Spleen (tissue), 13 donors: ENCODE results near the gene PSMC1. TPM values are rescaled to one million over a fixed set of nuclear protein-coding genes. Genes with fewer than 3 reads are reported as not detected.
"Not testable (repeated sequence)": the region's sequence is repeated elsewhere in the genome, so short reads cannot be mapped to it uniquely, and the experiment has no call there.

Experiments
- DNase-seq: peaks from one replicate; pipeline ENCODE4 v3.0.0-alpha.2; 2020
- H3K27ac ChIP-seq, 8 donors: fragments of 200-600 bp; sonication (generic) in 7 of 8; 1 replicate in 4 of 8; 2 replicates in 4 of 8; pipeline versions ENCODE4 v1.5.0 to v1.8.0; 2016 to 2021; ENCODE audit warnings: inconsistent platforms in 4 of 8, mild to moderate bottlenecking in 4 of 8, moderate library complexity in 1 of 8
- H3K27me3 ChIP-seq, 7 donors: fragments of 200-600 bp; sonication (generic) in 6 of 7; replicated peaks in 1 of 7; 1 replicate in 4 of 7; 2 replicates in 3 of 7; pipeline versions ENCODE4 v1.5.0 to v1.8.0; 2016 to 2021; ENCODE audit warnings: inconsistent platforms in 3 of 7, mild to moderate bottlenecking in 1 of 7
- H3K36me3 ChIP-seq, 6 donors: fragments of 200-600 bp; sonication (generic) in 5 of 6; 1 replicate in 4 of 6; 2 replicates in 2 of 6; pipeline versions ENCODE4 v1.5.0 to v1.8.0; 2016 to 2021; ENCODE audit warnings: inconsistent platforms in 2 of 6
- H3K4me1 ChIP-seq, 6 donors: fragments of 200-600 bp; sonication (generic) in 5 of 6; 1 replicate in 3 of 6; 2 replicates in 3 of 6; pipeline versions ENCODE4 v1.5.0 to v1.8.0; 2016 to 2021; ENCODE audit warnings: inconsistent platforms in 3 of 6
- H3K4me3 ChIP-seq, 8 donors: fragments of 200-600 bp; sonication (generic) in 7 of 8; 1 replicate in 4 of 8; 2 replicates in 4 of 8; pipeline versions ENCODE4 v1.5.0 to v1.8.0; 2016 to 2021; ENCODE audit warnings: inconsistent platforms in 4 of 8, mild to moderate bottlenecking in 4 of 8, moderate library complexity in 2 of 8
- H3K9me3 ChIP-seq, 8 donors: fragments of 200-600 bp; sonication (generic) in 7 of 8; 1 replicate in 4 of 8; 2 replicates in 4 of 8; pipeline versions ENCODE4 v1.5.0 to v1.8.0; 2016 to 2021; ENCODE audit warnings: inconsistent platforms in 4 of 8
- POLR2A ChIP-seq, 3 donors: fragments of 450-650 bp; IDR thresholded peaks; one replicate each; pipeline ENCODE4 v1.5.1; 2017; ENCODE audit warnings: antibody characterized with exemption in 3 of 3, mild to moderate bottlenecking in 1 of 3
- POLR2AphosphoS5 ChIP-seq, 3 donors: sonication (generic); formaldehyde crosslinking; IDR thresholded peaks; one replicate each; pipeline ENCODE4 v1.5.1; 2017; ENCODE audit warnings: antibody characterized with exemption in 3 of 3
- WGBS, 5 donors: extraction: QIAGEN DNeasy Blood & Tissue Kit in 3 of 5; methylation state at CpG; one replicate each; pipeline versions ENCODE4 v1.1.5 to v1.1.7; 2013 to 2018; 5-methylcytosine and 5-hydroxymethylcytosine counted together
- intact Hi-C: fragments of 100-400 bp; cut with DNase I; formaldehyde crosslinking; loops from one replicate; pipeline ENCODE4 v1.15.0; 2023; ENCODE audit warnings: low total_unique reads
- long read RNA-seq, 2 donors: transcript quantifications; one replicate each; lab custom pipeline, GENCODE V29; 2026
- polyA plus RNA-seq, 3 donors: library from polyadenylated mRNA; stranded (reverse); fragments of 200-250 nt; gene quantifications; one replicate each; pipeline ENCODE4 v1.2.1, GENCODE V29; 2013
- total RNA-seq, 7 donors: library from RNA; depleted of rRNA in 3 of 7; stranded (reverse); fragments of >200 nt in 3 of 7; fragmentation: NEBNext Ultra II Directional in 4 of 7; extraction: Animal tissue kit (Norgen Biotek cat#: 25700) in 4 of 7; gene quantifications; one replicate each; pipeline versions ENCODE4 v1.1.0 to v1.2.1, GENCODE V29; 2016 to 2021
- TF ChIP-seq, protein P1 (sequence below), 11 experiments: fragments of 200-600 bp in 7 of 11; fragments of 450-650 bp in 4 of 11; sonication (generic) in 4 of 11; IDR thresholded peaks in 8 of 11; conservative IDR thresholded peaks in 3 of 11; 1 replicate in 7 of 11; 2 replicates in 4 of 11; pipeline versions ENCODE4 v1.4.0 to v1.8.0; 2016 to 2021; ENCODE audit warnings: antibody characterized with exemption in 11 of 11, inconsistent platforms in 4 of 11, mild to moderate bottlenecking in 1 of 11
- donor health status: healthy with polysubstance abuse.
- donor health status: DM: no; HTN: no; CAD: no; lungs with moderate emphysema.
- donor health status: DM: no; HTN: no; CAD: no.
- donor health status: Bipolar disorder and iron deficiency.
- donor health status: healthy.
- donor health status: DM: no; HTN: no; CAD: no.
- donor health status: DM: yes; HTN: yes; CAD: no.

The PSMC1 gene
- 100 to 1,000 TPM in 1 of 7 donors, 10 to 100 TPM in 6; 70.7 to 103 (median 83.3) TPM for total RNA-seq
- 100 to 1,000 TPM in 1 of 3 donors, 10 to 100 TPM in 2; 72.4 to 104 (median 85.9) TPM for polyA plus RNA-seq
- long read RNA-seq, donor 1, full-length matches to known transcripts, result 28 of 39 reads
- long read RNA-seq, donor 1, partial matches to known transcripts, result 11 of 39 reads
- long read RNA-seq, donor 1, other reads (novel, unspliced or antisense), result 0 of 39 reads
- long read RNA-seq, donor 2, full-length matches to known transcripts, result 15 of 26 reads
- long read RNA-seq, donor 2, partial matches to known transcripts, result 11 of 26 reads
- long read RNA-seq, donor 2, other reads (novel, unspliced or antisense), result 0 of 26 reads

DNA sequence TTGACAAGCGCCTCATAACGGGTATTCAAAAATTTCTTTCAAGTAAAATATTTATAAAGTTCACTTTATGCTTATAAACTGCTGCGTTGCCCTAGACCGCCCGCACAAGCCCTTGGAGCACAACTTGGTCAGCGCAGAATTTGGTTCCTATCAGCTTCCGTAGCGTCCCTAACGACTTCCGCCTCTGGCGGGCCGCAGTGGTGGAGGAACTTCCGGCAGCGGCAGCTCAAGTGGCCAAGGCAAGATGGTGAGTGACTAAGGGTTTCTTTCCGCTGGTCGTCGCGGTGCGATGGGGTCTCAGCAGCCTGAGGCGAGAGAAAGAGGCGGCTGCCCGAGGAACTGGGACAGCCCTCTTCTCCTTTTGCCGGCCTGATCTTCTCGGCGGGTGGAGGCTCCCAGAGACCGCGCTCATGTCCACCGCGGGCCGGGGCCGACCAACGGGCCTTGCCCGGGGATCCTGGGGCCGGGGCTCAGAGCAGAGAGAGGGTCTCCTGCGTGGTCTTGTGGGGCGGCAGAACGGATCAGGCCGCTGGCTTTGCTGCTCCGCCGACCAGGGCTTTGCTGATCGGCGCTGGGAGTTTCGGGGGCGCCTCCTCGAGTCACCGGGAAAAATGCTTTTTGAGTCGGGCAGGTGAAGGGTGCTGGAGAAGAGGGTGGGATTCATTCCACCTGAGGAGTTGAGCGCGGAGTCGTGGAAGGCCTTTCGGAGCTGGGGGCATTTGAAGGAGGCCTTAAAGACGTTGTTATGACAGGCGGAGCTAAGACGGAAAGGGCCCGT is at the start of gene PSMC1:
PSMC1 (plus strand) TSS at position 200 of the 778 bp plus-strand sequence; CDS start at position 245, 45 bp downstream.
- intact Hi-C loops, result no loop called here
- H3K9me3 ChIP-seq, result no peaks in the 10 kb centered on the region
- H3K27me3 ChIP-seq, result peaks cover 0 to 11% (median 0%) of the 10 kb centered on the region in 7 donors
- H3K4me3 ChIP-seq, result peak within 1 kb of the TSS; percentile 71 to 94 (median 80)
- 0 to 1% (median 0%) methylated on average over 35 to 55 of the region's 55 CpGs for WGBS, 5 donors
- TF ChIP-seq POLR2AphosphoS5 (IDR thresholded peaks at IDR 0.05), result peak; percentile 90 to 96 (median 95)
- TF ChIP-seq, protein P1, sequence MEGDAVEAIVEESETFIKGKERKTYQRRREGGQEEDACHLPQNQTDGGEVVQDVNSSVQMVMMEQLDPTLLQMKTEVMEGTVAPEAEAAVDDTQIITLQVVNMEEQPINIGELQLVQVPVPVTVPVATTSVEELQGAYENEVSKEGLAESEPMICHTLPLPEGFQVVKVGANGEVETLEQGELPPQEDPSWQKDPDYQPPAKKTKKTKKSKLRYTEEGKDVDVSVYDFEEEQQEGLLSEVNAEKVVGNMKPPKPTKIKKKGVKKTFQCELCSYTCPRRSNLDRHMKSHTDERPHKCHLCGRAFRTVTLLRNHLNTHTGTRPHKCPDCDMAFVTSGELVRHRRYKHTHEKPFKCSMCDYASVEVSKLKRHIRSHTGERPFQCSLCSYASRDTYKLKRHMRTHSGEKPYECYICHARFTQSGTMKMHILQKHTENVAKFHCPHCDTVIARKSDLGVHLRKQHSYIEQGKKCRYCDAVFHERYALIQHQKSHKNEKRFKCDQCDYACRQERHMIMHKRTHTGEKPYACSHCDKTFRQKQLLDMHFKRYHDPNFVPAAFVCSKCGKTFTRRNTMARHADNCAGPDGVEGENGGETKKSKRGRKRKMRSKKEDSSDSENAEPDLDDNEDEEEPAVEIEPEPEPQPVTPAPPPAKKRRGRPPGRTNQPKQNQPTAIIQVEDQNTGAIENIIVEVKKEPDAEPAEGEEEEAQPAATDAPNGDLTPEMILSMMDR (IDR thresholded peaks at IDR 0.05 in 8 of 11, conservative IDR thresholded peaks at IDR 0.05 in 3 of 11), result peak in 4 of 11 experiments; percentile 10 to 34 (median 24)
- TF ChIP-seq POLR2A (IDR thresholded peaks at IDR 0.05), result no peak
- peaks cover 9 to 31% (median 24%) of the 10 kb centered on the region in 6 donors for H3K4me1 ChIP-seq
- H3K27ac ChIP-seq, result peak within 1 kb of the TSS; percentile 69 to 93 (median 84)
- H3K36me3 ChIP-seq, result peaks cover 3 to 32% (median 23%) of the 10 kb centered on the region in 6 donors
- DNase-seq, result peak; percentile 96

GRCh38 chr14:90213099-90213748 is 43.1 kb upstream of the PSMC1 start:
- intact Hi-C loops, result no loop called here
- Histone ChIP-seq H3K27me3 (peaks cover 0 to 14% (median 0%) of the 10 kb centered on the region in 7 donors), H3K9me3 (peaks cover 0 to 20% (median 2%) of the 10 kb centered on the region in 8 donors), H3K4me1 (no peaks in the 10 kb centered on the region), H3K27ac (no peak overlapping the region), H3K4me3 (no peak overlapping the region), H3K36me3 (no peaks in the 10 kb centered on the region)
- 76 to 88% (median 79%) methylated on average over 7 of the region's 7 CpGs for WGBS, 5 donors
- TF ChIP-seq POLR2A (IDR thresholded peaks at IDR 0.05), result no peak
- no peak for DNase-seq

GRCh38 chr14:90228478-90228877 is 27.9 kb upstream of the PSMC1 start:
- Histone ChIP-seq H3K36me3 (no peaks in the 10 kb centered on the region), H3K9me3 (peaks cover 0 to 24% (median 10%) of the 10 kb centered on the region in 8 donors), H3K27ac (no peak overlapping the region), H3K4me1 (no peaks in the 10 kb centered on the region), H3K4me3 (no peak overlapping the region), H3K27me3 (no peaks in the 10 kb centered on the region)
- intact Hi-C loops, result no loop called here
- DNase-seq, result no peak
- WGBS, 5 donors, result 73 to 89% (median 81%) methylated on average over 4 of the region's 4 CpGs
- TF ChIP-seq, protein P1 (IDR thresholded peaks at IDR 0.05 in 8 of 11, conservative IDR thresholded peaks at IDR 0.05 in 3 of 11), result no peak
- TF ChIP-seq POLR2AphosphoS5 (IDR thresholded peaks at IDR 0.05), result no peak
- no peak for TF ChIP-seq POLR2A (IDR thresholded peaks at IDR 0.05)

DNA sequence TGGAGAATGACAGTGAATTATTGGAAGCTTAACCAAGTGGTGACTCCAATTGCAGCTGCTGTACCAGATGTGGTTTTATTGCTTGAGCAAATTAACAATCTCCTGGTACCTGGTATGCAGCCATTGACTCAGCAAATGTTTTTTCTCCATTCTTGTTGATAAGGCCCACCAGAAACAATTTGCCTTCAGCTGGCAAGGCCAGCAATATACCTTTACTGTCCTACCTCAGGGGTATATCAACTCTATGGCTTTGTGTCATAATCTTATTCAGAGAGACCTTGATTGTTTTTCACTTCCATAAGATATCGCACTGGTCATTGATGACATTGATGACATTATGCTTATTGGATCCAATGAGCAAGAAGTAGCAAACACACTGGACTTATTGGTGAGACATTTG is 26.4 kb upstream of the PSMC1 start:
- intact Hi-C loops, result not testable (repeated sequence)

More for the DNA sequence above, 26.4 kb upstream of the PSMC1 start:
- H3K27me3 ChIP-seq, H3K4me1 ChIP-seq, H3K27ac ChIP-seq, DNase-seq, H3K4me3 ChIP-seq, H3K36me3 ChIP-seq: not testable (repeated sequence)
- WGBS, 5 donors, result 91 to 100% (median 96%) methylated on average over 1 of the region's 1 CpG
- peaks cover 0 to 10% (median 5%) of the 10 kb centered on the region in 8 donors for H3K9me3 ChIP-seq
